GM10266 (cell line): ENCODE measurements around the gene AFAP1L2.

Source experiments
- DNase-seq: peaks from one replicate; pipeline ENCODE4 v3.0.0; 2012; ENCODE audit errors: extremely low spot score
- CTCF ChIP-seq: IDR thresholded peaks from 2 replicates; pipeline ENCODE4 v1.5.1; 2012; ENCODE audit warnings: mild to moderate bottlenecking, low read depth; ENCODE audit not compliant: control insufficient read depth, insufficient read depth; ENCODE audit errors: missing control alignments

The AFAP1L2 gene

GRCh38 chr10:114363745-114364454 is 40.4 kb downstream of the AFAP1L2 start:
- DNase-seq: no peak
- no peak for TF ChIP-seq CTCF

- no peak for TF ChIP-seq CTCF
- no peak for DNase-seq
Observed at GRCh38 chr10:114362826-114363355, 41.4 kb downstream of the AFAP1L2 start.

- no peak for DNase-seq
- TF ChIP-seq CTCF: no peak
Observed at GRCh38 chr10:114359953-114360345, 44.4 kb downstream of the AFAP1L2 start.

GRCh38 chr10:114359041-114359952 is 45.0 kb downstream of the AFAP1L2 start:
- DNase-seq: no peak
- no peak for TF ChIP-seq CTCF

- TF ChIP-seq CTCF: no peak
- no peak for DNase-seq
Observed at GRCh38 chr10:114357515-114357996, 46.7 kb downstream of the AFAP1L2 start.

GRCh38 chr10:114356751-114357514 is 47.4 kb downstream of the AFAP1L2 start:
- TF ChIP-seq CTCF: no peak
- no peak for DNase-seq
